PC-3 (cell line): Measurements from ENCODE around the gene ZNF385A. TPM values are rescaled to one million over a fixed set of nuclear protein-coding genes. Genes with fewer than 3 reads are reported as not detected.

Source experiments
- ATAC-seq: fragments of 200-7000 bp; cut with Tn5 transposase; 2 replicates; pipeline ENCODE4 v1.9.1; 2020; ENCODE audit warnings: mild to moderate bottlenecking, moderate library complexity
- BruUV-seq: library from RNA; stranded (reverse); fragments of 400-500 nt; replicated peaks from 2 replicates; lab custom pipeline; 2021; lab: Mats Ljungman, UMichigan
- CTCF ChIA-PET: fragments of 300-600 bp; sonication (Branson Sonifier 250); formaldehyde crosslinking; loops from one replicate; lab custom pipeline; 2022; ENCODE audit warnings: antibody characterized with exemption; lab: Charles Lee
- POLR2A ChIA-PET: fragments of 300-600 bp; sonication (Branson Sonifier 250); formaldehyde crosslinking; loops from one replicate; lab custom pipeline; 2022; ENCODE audit warnings: antibody characterized with exemption; ENCODE audit not compliant: unreplicated experiment; lab: Charles Lee
- DNase-seq: peaks from one replicate; pipeline ENCODE4 v3.0.0-alpha.2; 2015
- H2AFZ ChIP-seq: fragments of 300-600 bp; sonication (generic); 2 replicates; pipeline ENCODE4 v1.6.0; 2016; ENCODE audit warnings: antibody characterized with exemption, low read length
- H3F3A ChIP-seq: fragments of 300-600 bp; sonication (generic); one replicate; pipeline ENCODE4 v1.6.0; 2017; ENCODE audit warnings: antibody characterized with exemption, low read length, control low read depth, mild to moderate bottlenecking; ENCODE audit not compliant: unreplicated experiment
- H3K27ac ChIP-seq: fragments of 300-600 bp; sonication (generic); 2 replicates; pipeline ENCODE4 v1.5.1; 2016; ENCODE audit warnings: mild to moderate bottlenecking, low read length
- H3K27me3 ChIP-seq: fragments of 300-600 bp; sonication (generic); 2 replicates; pipeline ENCODE4 v1.6.1; 2016; ENCODE audit warnings: low read length, mixed read lengths
- H3K36me3 ChIP-seq: fragments of 300-600 bp; sonication (generic); 2 replicates; pipeline ENCODE4 v1.6.1; 2016; ENCODE audit warnings: low read depth, mixed run types, low read length, mixed read lengths
- H3K4me1 ChIP-seq: fragments of 300-600 bp; sonication (generic); 2 replicates; pipeline ENCODE4 v1.5.1; 2016; ENCODE audit warnings: low read length; ENCODE audit not compliant: insufficient read depth
- H3K4me2 ChIP-seq: fragments of 300-600 bp; sonication (generic); 2 replicates; pipeline ENCODE4 v1.6.0; 2016; ENCODE audit warnings: low read length
- H3K4me3 ChIP-seq: fragments of 300-600 bp; sonication (generic); 2 replicates; pipeline ENCODE4 v1.5.1; 2016; ENCODE audit warnings: mild to moderate bottlenecking, low read length, mixed read lengths
- H3K79me2 ChIP-seq: fragments of 300-600 bp; sonication (generic); 2 replicates; pipeline ENCODE4 v1.6.1; 2017; ENCODE audit warnings: low read length, mixed read lengths
- H3K9ac ChIP-seq: fragments of 300-600 bp; sonication (generic); 2 replicates; pipeline ENCODE4 v1.6.0; 2016; ENCODE audit warnings: mild to moderate bottlenecking, low read length
- H3K9me2 ChIP-seq: fragments of 300-600 bp; sonication (generic); replicated peaks from 2 replicates; pipeline ENCODE4 v1.6.1; 2016; ENCODE audit warnings: mixed run types, low read length, mixed read lengths
- H3K9me3 ChIP-seq: fragments of 300-600 bp; sonication (generic); 2 replicates; pipeline ENCODE4 v1.6.1; 2016; ENCODE audit warnings: low read length, mixed read lengths
- H4K20me1 ChIP-seq: fragments of 300-600 bp; sonication (generic); 2 replicates; pipeline ENCODE4 v1.6.1; 2016; ENCODE audit warnings: low read length, mixed read lengths
- CTCF ChIP-seq: fragments of 300-600 bp; sonication (generic); conservative IDR thresholded peaks from 2 replicates; pipeline ENCODE4 v1.5.1; 2017; ENCODE audit warnings: antibody characterized with exemption, low read depth, mild to moderate bottlenecking, low read length
- EZH2 ChIP-seq: fragments of 300-600 bp; sonication (generic); IDR thresholded peaks from one replicate; pipeline ENCODE4 v1.6.1; 2017; ENCODE audit warnings: antibody characterized with exemption, mild to moderate bottlenecking, low read length; ENCODE audit not compliant: unreplicated experiment
- EZH2phosphoT487 ChIP-seq: fragments of 300-600 bp; sonication (generic); IDR thresholded peaks from 2 replicates; pipeline ENCODE4 v1.6.1; 2018; ENCODE audit warnings: mild to moderate bottlenecking, antibody characterized with exemption, low read length, borderline replicate concordance
- intact Hi-C: fragments of 100-400 bp; cut with micrococcal nuclease; formaldehyde crosslinking; loops from 2 replicates; pipeline ENCODE4 v1.9.0; 2023
- total RNA-seq: library from RNA; depleted of rRNA; stranded (reverse); fragments of >200 nt; gene quantifications from 2 replicates; pipeline ENCODE4 v1.2.3, GENCODE V29; 2014

ZNF385A gene
- total RNA-seq, 1 experiment from 2014 or later: 1.8 TPM

- no peak for TF ChIP-seq EZH2
- no peak for TF ChIP-seq EZH2phosphoT487
- no peak for TF ChIP-seq CTCF
- Histone ChIP-seq H3K9me2 (no peaks in the 10 kb centered on the region), H3F3A (no peaks in the 10 kb centered on the region), H4K20me1 (no peaks in the 10 kb centered on the region), H3K36me3 (no peaks in the 10 kb centered on the region), H3K27me3 (no peaks in the 10 kb centered on the region), H3K4me3 (no peak overlapping the region), H3K4me1 (peaks cover 28% of the 10 kb centered on the region), H3K79me2 (no peaks in the 10 kb centered on the region), H3K27ac (no peak overlapping the region), H2AFZ (no peak overlapping the region), H3K4me2 (no peak overlapping the region), H3K9ac (no peak overlapping the region), H3K9me3 (no peaks in the 10 kb centered on the region)
- POLR2A ChIA-PET: no interaction called here
- ATAC-seq: no peak
- intact Hi-C loops: no loop called here
- no peak for DNase-seq
- no TSS peak for BruUV-seq
- CTCF ChIA-PET: interaction anchor here (1.8 kb wide), 1 partner anchor 8 kb away, joined by 26 read pairs; no protein-coding TSS in a partner anchor
These were observed 13.0 kb downstream of the ZNF385A start for GRCh38 chr12:54371328-54372112.

GRCh38 chr12:54370171-54370730 is 14.3 kb downstream of the ZNF385A start:
- intact Hi-C loops: no loop called here
- no TSS peak for BruUV-seq
- peak overlapping the region; percentile 63; the same call in 1 of the 2 replicates for H2AFZ ChIP-seq
- DNase-seq (peak; percentile 86), ATAC-seq (peak; percentile 77)
- H3K36me3 ChIP-seq: no peaks in the 10 kb centered on the region
- no peaks in the 10 kb centered on the region for H3K79me2 ChIP-seq
- no peaks in the 10 kb centered on the region for H3K9me2 ChIP-seq
- H4K20me1 ChIP-seq: no peaks in the 10 kb centered on the region
- no peak for TF ChIP-seq EZH2phosphoT487
- peak; percentile 80 for TF ChIP-seq CTCF
- ChIA-PET POLR2A (interaction anchor here (0.6 kb wide), 1 partner anchor 128 kb away, joined by 3 read pairs; no protein-coding TSS in a partner anchor), CTCF (interaction anchor here (0.6 to 1.8 kb wide), 6 partner anchors 10 to 432 kb away, joined by 3 to 26 read pairs (median 6); partner anchors contain the start of gene COPZ1)
- H3K27me3 ChIP-seq: no peaks in the 10 kb centered on the region
- H3F3A ChIP-seq: no peaks in the 10 kb centered on the region
- H3K4me2 ChIP-seq: peak overlapping the region; percentile 84
- no peak overlapping the region for H3K27ac ChIP-seq
- peaks cover 27% of the 10 kb centered on the region for H3K4me1 ChIP-seq
- H3K9ac ChIP-seq: peak overlapping the region; percentile 7; the same call in 1 of the 2 replicates
- peak overlapping the region; percentile 64 for H3K4me3 ChIP-seq
- no peaks in the 10 kb centered on the region for H3K9me3 ChIP-seq
